GM12875 (cell line): ENCODE results near the gene CD81.

Experiments used
- H3K4me3 ChIP-seq: one replicate; pipeline ENCODE4 v1.5.1; 2011; ENCODE audit warnings: low read depth, low read length, control low read depth
- TF ChIP-seq, protein P1 (sequence below): IDR thresholded peaks from 2 replicates; pipeline ENCODE4 v1.5.1; 2011; ENCODE audit warnings: low read depth, mild to moderate bottlenecking, control low read depth, inconsistent platforms, low read length, moderate library complexity, borderline replicate concordance; ENCODE audit not compliant: insufficient read depth

The CD81 gene

DNA sequence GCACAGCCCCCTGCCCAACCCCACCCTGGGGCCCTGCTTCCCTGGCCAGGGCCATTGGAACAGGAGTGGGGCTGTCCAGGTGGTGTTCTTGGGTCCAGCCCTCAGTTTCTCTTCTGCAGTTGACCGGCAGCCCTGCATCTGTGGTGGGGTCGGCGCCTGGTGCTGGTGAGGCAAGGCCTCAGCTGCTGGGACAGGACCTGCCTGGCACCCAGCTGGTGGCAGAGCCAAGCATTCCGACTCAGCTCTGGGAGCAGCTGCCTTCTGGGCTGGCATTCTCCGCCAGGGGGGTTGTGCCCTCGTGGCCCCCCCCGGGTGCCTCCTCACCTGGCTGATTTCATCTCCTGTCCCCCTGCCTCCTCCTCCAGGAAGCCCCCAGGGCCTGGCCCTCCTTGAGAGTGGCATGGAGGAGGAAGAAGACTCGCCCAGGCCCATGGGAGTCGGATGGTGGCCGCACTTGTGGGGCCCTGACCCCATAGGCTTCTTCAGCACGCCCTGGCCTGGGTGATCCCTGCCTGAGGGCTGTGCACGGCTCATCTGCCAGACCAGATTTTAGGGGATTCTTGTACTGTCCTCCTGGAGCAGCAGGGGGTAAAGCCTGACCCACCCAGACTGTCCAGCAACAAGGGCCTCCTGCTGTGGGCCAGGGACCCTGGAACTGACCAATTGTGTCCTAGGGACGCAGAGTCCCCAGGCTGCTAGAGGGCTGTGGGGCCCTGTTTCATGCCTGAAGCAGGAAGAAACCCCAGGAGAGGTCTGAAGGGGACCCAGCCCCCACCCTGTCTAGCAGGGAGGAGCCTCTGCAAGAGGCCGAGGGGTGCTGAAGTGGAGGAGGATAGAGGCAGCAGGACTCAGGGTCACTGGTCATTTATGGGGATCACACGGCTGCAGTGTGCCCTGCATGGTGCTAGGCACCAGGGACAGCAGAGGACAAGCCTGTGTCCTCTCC is 11.6 kb downstream of the CD81 start:
- TF ChIP-seq, protein P1, sequence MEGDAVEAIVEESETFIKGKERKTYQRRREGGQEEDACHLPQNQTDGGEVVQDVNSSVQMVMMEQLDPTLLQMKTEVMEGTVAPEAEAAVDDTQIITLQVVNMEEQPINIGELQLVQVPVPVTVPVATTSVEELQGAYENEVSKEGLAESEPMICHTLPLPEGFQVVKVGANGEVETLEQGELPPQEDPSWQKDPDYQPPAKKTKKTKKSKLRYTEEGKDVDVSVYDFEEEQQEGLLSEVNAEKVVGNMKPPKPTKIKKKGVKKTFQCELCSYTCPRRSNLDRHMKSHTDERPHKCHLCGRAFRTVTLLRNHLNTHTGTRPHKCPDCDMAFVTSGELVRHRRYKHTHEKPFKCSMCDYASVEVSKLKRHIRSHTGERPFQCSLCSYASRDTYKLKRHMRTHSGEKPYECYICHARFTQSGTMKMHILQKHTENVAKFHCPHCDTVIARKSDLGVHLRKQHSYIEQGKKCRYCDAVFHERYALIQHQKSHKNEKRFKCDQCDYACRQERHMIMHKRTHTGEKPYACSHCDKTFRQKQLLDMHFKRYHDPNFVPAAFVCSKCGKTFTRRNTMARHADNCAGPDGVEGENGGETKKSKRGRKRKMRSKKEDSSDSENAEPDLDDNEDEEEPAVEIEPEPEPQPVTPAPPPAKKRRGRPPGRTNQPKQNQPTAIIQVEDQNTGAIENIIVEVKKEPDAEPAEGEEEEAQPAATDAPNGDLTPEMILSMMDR, result 0 out of 2 replicates have a peak, but pooled peaks have one; percentile 18
- no peak overlapping the region for H3K4me3 ChIP-seq

DNA sequence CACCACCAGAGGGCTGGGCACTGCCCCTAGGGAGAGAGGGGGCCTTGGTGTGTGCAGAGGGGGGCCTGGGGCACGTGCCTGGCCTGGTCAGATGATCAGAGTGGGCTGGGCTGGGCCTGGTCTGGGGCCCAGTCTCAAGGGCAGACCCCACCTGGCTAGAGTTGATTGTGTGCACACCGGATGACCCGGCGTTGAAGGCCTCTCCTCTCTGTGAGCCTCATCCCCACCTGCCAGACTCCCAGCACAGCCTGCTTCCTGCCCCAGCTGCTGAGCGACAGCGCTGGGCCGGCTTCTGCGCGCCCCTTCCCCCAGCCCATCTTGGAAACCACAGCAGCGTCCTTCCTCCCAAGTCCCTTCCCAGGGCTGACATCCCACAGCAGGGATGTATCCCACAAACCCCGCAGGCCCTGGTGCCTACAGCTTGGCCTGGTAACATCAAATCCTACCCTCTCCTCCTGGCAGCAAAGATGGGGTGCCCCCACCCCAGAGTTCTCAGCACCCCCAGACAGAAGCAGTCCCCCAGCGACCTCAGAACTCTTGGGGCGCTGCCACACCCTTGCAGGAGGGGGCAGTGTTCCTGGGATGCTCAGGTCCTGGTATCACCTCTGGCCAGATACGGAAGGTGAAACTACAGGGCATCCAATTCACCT is 12.4 kb downstream of the CD81 start:
- TF ChIP-seq, protein P1, result peak; percentile 22; the same call in 1 of the 2 replicates
- no peak overlapping the region for H3K4me3 ChIP-seq

DNA sequence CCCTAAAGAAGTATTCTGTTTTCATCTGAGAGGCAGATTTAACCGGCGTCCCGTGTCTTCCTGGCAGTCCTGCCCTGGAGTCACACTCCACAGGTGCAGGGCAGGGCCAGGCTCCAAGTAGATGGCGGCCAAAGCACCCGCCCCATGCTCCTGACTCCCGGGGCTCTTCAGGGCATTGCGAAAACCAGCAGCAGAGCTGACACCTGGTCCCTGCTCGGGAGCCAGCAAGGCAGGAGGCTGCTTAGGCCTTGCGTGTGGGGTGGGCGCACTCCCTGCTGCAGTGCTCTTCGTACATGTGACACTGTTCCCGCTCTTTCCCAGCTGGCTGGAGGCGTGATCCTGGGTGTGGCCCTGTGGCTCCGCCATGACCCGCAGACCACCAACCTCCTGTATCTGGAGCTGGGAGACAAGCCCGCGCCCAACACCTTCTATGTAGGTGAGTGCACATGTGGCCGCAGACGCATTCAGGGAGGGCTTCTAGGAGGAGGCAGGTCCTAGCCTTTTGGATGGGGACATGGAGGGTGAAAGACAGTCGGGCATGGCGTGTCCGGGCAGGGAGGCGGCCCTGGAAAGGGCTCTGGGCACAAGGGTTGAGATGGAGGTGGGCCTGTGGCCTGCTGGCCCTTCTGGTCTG is 13.1 kb downstream of the CD81 start:
- H3K4me3 ChIP-seq, result no peak overlapping the region
- TF ChIP-seq, protein P1, result no peak

DNA sequence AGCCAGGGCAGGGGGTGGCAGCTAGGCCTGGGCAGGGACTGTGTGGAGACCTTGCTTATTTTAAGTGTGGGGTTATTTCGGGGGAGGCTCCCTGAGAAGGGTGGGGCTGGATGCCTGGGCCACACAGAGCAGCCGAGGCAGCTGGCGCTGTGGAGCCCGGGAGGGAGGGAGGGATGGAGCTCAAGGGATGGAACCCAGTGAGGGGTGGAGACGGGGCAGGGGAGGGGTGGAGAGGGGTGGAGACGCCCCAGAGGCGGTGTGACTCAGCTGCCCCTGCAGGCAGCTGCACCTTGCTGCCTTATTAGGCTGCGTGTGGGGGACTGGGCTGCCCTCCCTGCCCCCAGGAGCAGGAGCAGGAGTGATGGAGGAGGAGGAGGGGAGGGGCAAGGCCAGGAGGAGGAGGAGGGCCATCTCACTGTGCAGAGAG is 13.6 kb downstream of the CD81 start:
- TF ChIP-seq, protein P1, result no peak
- no peak overlapping the region for H3K4me3 ChIP-seq

DNA sequence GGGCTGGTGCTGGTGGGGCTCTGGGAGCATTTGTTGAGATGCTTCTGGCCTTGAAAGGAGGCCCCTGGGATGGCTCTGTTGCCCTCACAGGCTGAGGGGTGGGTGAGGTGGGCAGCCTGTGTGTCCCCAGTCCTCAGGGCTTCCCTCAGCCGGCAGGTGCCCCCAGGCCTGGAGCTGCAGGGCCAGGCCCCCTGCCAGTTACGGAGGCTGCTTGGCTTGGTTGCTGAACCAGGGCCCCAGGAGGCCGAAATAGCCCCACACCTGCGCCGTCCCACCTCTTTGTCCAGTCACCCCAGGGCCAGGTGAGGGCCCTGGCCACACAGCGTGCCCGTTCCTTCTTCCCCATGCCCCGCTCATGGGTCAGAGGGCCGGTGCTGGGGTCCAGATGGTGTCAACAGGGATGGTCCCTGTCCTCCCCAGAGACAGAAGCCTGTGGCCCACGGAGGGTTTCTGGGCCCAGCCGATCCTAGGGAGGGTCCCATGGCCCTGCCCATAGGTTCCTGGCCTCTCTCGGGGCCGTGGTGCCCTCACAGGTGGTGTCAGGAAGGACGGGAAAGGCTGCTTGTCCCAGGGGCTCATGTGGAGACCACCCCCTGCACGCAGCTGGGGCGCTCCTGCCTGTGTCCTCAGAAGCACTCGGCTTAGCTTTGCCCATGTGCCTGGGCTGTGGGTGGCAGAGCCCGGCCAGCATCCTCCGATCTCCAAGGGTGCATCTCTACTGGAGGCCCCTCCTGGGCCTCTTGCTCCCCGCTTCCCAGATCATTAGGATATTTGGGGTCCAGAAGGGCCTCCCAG is 14.3 kb downstream of the CD81 start:
- no peak overlapping the region for H3K4me3 ChIP-seq
- TF ChIP-seq, protein P1, result no peak

DNA sequence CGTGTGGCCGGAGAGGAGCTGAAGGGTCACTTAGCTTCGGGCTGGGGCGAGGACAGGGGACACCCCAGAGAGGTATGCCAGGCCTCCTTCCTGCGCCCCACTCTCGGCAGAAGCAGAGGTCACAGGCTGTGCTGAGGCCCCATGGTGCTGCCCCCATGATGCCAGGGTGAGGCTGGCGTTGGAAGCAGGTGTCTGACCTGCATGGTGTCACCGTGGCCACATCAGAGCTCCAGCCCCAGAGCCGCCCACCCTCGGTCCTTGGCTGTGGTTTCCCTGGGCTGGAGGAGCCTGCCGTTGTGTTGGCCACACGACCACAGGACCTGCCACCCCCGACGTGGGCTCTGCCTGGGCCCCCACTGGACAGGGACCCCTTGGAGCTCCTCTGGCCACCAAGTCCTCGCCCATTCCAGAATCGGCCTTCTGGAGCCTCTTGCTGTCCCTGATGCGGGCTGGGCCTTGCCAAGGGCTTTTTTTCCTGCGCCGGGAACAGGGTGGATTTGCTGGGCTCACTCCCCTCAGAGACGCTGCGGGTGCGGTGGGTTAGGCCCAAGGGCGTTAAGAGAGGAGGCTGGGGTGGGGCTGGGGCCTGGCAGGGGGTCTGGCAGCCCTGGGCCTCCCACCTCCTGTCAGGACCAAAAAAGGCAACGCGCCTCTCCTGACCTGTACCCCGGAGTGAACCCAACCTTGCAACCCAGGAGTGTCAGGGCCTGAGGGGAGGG is 15.3 kb downstream of the CD81 start:
- H3K4me3 ChIP-seq, result no peak overlapping the region

More for the DNA sequence above, 15.3 kb downstream of the CD81 start:
- TF ChIP-seq, protein P1, result no peak
